ENCODE data around the gene OBP2A.

GRCh38 chr9:135500071-135500524 lies 45.8 kb upstream of the OBP2A start:
- TF ChIP-seq EZH2 (IDR thresholded peaks at IDR 0.05; ENCODE audit: borderline replicate concordance, control insufficient read depth, low read depth, low read length) (no peak), POLR2A (IDR thresholded peaks at IDR 0.05; ENCODE audit: low read depth, low read length) (no peak), ETV6 (conservative IDR thresholded peaks at IDR 0.05 in 1 of 2, IDR thresholded peaks at IDR 0.05 in 1 of 2; ENCODE audit: borderline replicate concordance in 1 of 2, low read depth in 1 of 2) (no peak), PRDM15 (CRISPR knock-in tag; IDR thresholded peaks at IDR 0.05) (no peak), CTCF (IDR thresholded peaks at IDR 0.05 in 2 of 3, conservative IDR thresholded peaks at IDR 0.05 in 1 of 3; ENCODE audit: control insufficient read depth in 2 of 3, extremely low read depth in 1 of 3, insufficient read depth in 1 of 3, low read depth in 3 of 3, low read length in 3 of 3) (no peak), CBX3 (IDR thresholded peaks at IDR 0.05; ENCODE audit: borderline replicate concordance, low read depth) (no peak), RAD21 (IDR thresholded peaks at IDR 0.05; ENCODE audit: insufficient read depth, low read depth, low read length) (no peak), ZNF217 (IDR thresholded peaks at IDR 0.05) (no peak), ATF3 (IDR thresholded peaks at IDR 0.05; ENCODE audit: borderline replicate concordance, extremely low read depth, low read depth, low read length) (no peak), RFX5 (IDR thresholded peaks at IDR 0.05; ENCODE audit: low read depth, low read length) (no peak), SUZ12 (IDR thresholded peaks at IDR 0.05; ENCODE audit: unreplicated experiment) (no peak), E2F8 (IDR thresholded peaks at IDR 0.05; ENCODE audit: low read depth, partially characterized antibody) (no peak), ZNF24 (IDR thresholded peaks at IDR 0.05) (no peak), ZZZ3 (IDR thresholded peaks at IDR 0.05; ENCODE audit: control insufficient read depth, insufficient read length, low read depth) (no peak)

Data from GM12878 (cell line).